WI38 (cell line): ENCODE measurements around the gene S100A3.
"Not testable (repeated sequence)": the region's sequence is repeated elsewhere in the genome, so short reads cannot be mapped to it uniquely, and the experiment has no call there.

Experiments
- H3K4me3 ChIP-seq: 2 replicates; pipeline ENCODE4 v1.5.1; 2011; ENCODE audit warnings: low read depth, mild to moderate bottlenecking, control low read depth, low read length
- CTCF ChIP-seq: IDR thresholded peaks from 2 replicates; pipeline ENCODE4 v1.5.1; 2012; ENCODE audit warnings: low read depth, mild to moderate bottlenecking, control low read depth, low read length

Gene S100A3

GRCh38 chr1:153527023-153527682 lies 21.9 kb downstream of the S100A3 start:
- no peak overlapping the region for H3K4me3 ChIP-seq
- TF ChIP-seq CTCF, result no peak

- no peak for TF ChIP-seq CTCF
- no peak overlapping the region for H3K4me3 ChIP-seq
Measured at GRCh38 chr1:153526132-153526543, 22.9 kb downstream of the S100A3 start.

- no peak for TF ChIP-seq CTCF
- H3K4me3 ChIP-seq, result no peak overlapping the region
Measured at GRCh38 chr1:153525088-153525728, 23.9 kb downstream of the S100A3 start.

- not testable (repeated sequence) for H3K4me3 ChIP-seq
Measured at GRCh38 chr1:153522353-153523048, 26.6 kb downstream of the S100A3 start.

GRCh38 chr1:153521808-153522207 lies 27.2 kb downstream of the S100A3 start:
- not testable (repeated sequence) for H3K4me3 ChIP-seq

GRCh38 chr1:153520818-153521476 lies 28.1 kb downstream of the S100A3 start:
- no peak overlapping the region for H3K4me3 ChIP-seq
- no peak for TF ChIP-seq CTCF

- not testable (repeated sequence) for H3K4me3 ChIP-seq
Measured at GRCh38 chr1:153520137-153520691, 28.8 kb downstream of the S100A3 start.

GRCh38 chr1:153519242-153519641 lies 29.8 kb downstream of the S100A3 start:
- TF ChIP-seq CTCF, result no peak
- no peak overlapping the region for H3K4me3 ChIP-seq
